Hepatocyte (in vitro differentiated cells): ENCODE data around the gene ITPRIPL1. TPM values are rescaled to one million over a fixed set of nuclear protein-coding genes. Genes with fewer than 3 reads are reported as not detected.
A peak's percentile ranks its signal among the peaks of the same experiment; 100 is the strongest.

Source experiments
- DNase-seq: peaks from one replicate; pipeline ENCODE4 v3.0.0-alpha.2; 2016; ENCODE audit warnings: low spot score
- H2AFZ ChIP-seq: fragments of 200-600 bp; sonication (generic); 2 replicates; pipeline ENCODE4 v1.6.0; 2016; ENCODE audit warnings: antibody characterized with exemption, mild to moderate bottlenecking
- H3K27ac ChIP-seq: fragments of 200-600 bp; sonication (generic); 2 replicates; pipeline ENCODE4 v1.5.1; 2016; ENCODE audit warnings: mild to moderate bottlenecking
- H3K27me3 ChIP-seq: fragments of 200-600 bp; sonication (generic); 2 replicates; pipeline ENCODE4 v1.6.1; 2016
- H3K36me3 ChIP-seq: fragments of 200-600 bp; sonication (generic); replicated peaks from 2 replicates; pipeline ENCODE4 v1.5.1; 2016; ENCODE audit warnings: low read depth; ENCODE audit not compliant: insufficient read depth
- H3K4me1 ChIP-seq: fragments of 200-600 bp; sonication (generic); 2 replicates; pipeline ENCODE4 v1.5.1; 2016; ENCODE audit warnings: mild to moderate bottlenecking, moderate library complexity; ENCODE audit not compliant: insufficient read depth
- H3K4me2 ChIP-seq: fragments of 200-600 bp; sonication (generic); 2 replicates; pipeline ENCODE4 v1.6.0; 2016
- H3K4me3 ChIP-seq: fragments of 200-600 bp; sonication (generic); 2 replicates; pipeline ENCODE4 v1.5.1; 2016; ENCODE audit warnings: mild to moderate bottlenecking
- H3K79me2 ChIP-seq: fragments of 200-600 bp; sonication (generic); 2 replicates; pipeline ENCODE4 v1.6.0; 2017; ENCODE audit warnings: mild to moderate bottlenecking
- H3K9me2 ChIP-seq: fragments of 200-600 bp; sonication (generic); replicated peaks from 2 replicates; pipeline ENCODE4 v1.6.0; 2017; ENCODE audit warnings: mild to moderate bottlenecking; ENCODE audit not compliant: insufficient read depth
- H3K9me3 ChIP-seq: fragments of 200-600 bp; sonication (generic); 2 replicates; pipeline ENCODE4 v1.5.1; 2016; ENCODE audit warnings: low read depth, mild to moderate bottlenecking
- H4K20me1 ChIP-seq: fragments of 200-600 bp; sonication (generic); 2 replicates; pipeline ENCODE4 v1.6.0; 2016; ENCODE audit warnings: mild to moderate bottlenecking; ENCODE audit not compliant: insufficient read depth, poor library complexity, severe bottlenecking
- EZH2 ChIP-seq: fragments of 200-600 bp; sonication (generic); IDR thresholded peaks from 2 replicates; pipeline ENCODE4 v1.6.1; 2016; ENCODE audit warnings: antibody characterized with exemption, mild to moderate bottlenecking, borderline replicate concordance
- EZH2phosphoT487 ChIP-seq: fragments of 200-600 bp; sonication (generic); IDR thresholded peaks from one replicate; pipeline ENCODE4 v1.6.1; 2018; ENCODE audit warnings: antibody characterized with exemption, mild to moderate bottlenecking, low read depth, moderate library complexity; ENCODE audit not compliant: unreplicated experiment, severe bottlenecking
- WGBS: methylation state at CpG from one replicate; pipeline ENCODE4 v1.1.6; 2016; ENCODE audit warnings: low lambda C conversion rate; ENCODE audit errors: missing lambda C conversion rate; 5-methylcytosine and 5-hydroxymethylcytosine counted together
- polyA plus RNA-seq: library from polyadenylated mRNA; unstranded; fragments of >200 nt; fragmentation: Nextera tagmentation; extraction: Ambion mirVana; gene quantifications from 2 replicates; pipeline ENCODE4 v1.2.1, GENCODE V29; 2016
- total RNA-seq: library from RNA; depleted of rRNA; stranded (reverse); fragments of >200 nt; gene quantifications from 2 replicates; pipeline ENCODE4 v1.2.3, GENCODE V29; 2014
- TF ChIP-seq, protein P1 (sequence below): fragments of 200-600 bp; sonication (generic); IDR thresholded peaks from 2 replicates; pipeline ENCODE4 v1.5.1; 2016; ENCODE audit warnings: antibody characterized with exemption, mild to moderate bottlenecking; ENCODE audit not compliant: poor library complexity

Gene ITPRIPL1
- total and polyA plus RNA-seq, 2 experiments from 2014 or later = 1.9 to 2.0 TPM

GRCh38 chr2:96304606-96305005, 20.5 kb upstream of the ITPRIPL1 start:
- 75% methylated on average over 11 of the region's 11 CpGs for WGBS
- peak overlapping the region; percentile 92 for H3K4me2 ChIP-seq
- H2AFZ ChIP-seq = peak overlapping the region; percentile 87
- H3K79me2 ChIP-seq = peaks cover 36% of the 10 kb centered on the region
- DNase-seq = no peak
- peak overlapping the region; percentile 95 for H3K27ac ChIP-seq
- peaks cover 14% of the 10 kb centered on the region for H3K4me1 ChIP-seq
- no peaks in the 10 kb centered on the region for H3K9me2 ChIP-seq
- H4K20me1 ChIP-seq = no peaks in the 10 kb centered on the region
- H3K36me3 ChIP-seq = peaks cover 4% of the 10 kb centered on the region
- TF ChIP-seq EZH2 (no peak), EZH2phosphoT487 (no peak)
- TF ChIP-seq, protein P1, sequence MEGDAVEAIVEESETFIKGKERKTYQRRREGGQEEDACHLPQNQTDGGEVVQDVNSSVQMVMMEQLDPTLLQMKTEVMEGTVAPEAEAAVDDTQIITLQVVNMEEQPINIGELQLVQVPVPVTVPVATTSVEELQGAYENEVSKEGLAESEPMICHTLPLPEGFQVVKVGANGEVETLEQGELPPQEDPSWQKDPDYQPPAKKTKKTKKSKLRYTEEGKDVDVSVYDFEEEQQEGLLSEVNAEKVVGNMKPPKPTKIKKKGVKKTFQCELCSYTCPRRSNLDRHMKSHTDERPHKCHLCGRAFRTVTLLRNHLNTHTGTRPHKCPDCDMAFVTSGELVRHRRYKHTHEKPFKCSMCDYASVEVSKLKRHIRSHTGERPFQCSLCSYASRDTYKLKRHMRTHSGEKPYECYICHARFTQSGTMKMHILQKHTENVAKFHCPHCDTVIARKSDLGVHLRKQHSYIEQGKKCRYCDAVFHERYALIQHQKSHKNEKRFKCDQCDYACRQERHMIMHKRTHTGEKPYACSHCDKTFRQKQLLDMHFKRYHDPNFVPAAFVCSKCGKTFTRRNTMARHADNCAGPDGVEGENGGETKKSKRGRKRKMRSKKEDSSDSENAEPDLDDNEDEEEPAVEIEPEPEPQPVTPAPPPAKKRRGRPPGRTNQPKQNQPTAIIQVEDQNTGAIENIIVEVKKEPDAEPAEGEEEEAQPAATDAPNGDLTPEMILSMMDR = no peak
- H3K27me3 ChIP-seq = no peaks in the 10 kb centered on the region
- H3K9me3 ChIP-seq = no peaks in the 10 kb centered on the region
- peak overlapping the region; percentile 93 for H3K4me3 ChIP-seq

DNA sequence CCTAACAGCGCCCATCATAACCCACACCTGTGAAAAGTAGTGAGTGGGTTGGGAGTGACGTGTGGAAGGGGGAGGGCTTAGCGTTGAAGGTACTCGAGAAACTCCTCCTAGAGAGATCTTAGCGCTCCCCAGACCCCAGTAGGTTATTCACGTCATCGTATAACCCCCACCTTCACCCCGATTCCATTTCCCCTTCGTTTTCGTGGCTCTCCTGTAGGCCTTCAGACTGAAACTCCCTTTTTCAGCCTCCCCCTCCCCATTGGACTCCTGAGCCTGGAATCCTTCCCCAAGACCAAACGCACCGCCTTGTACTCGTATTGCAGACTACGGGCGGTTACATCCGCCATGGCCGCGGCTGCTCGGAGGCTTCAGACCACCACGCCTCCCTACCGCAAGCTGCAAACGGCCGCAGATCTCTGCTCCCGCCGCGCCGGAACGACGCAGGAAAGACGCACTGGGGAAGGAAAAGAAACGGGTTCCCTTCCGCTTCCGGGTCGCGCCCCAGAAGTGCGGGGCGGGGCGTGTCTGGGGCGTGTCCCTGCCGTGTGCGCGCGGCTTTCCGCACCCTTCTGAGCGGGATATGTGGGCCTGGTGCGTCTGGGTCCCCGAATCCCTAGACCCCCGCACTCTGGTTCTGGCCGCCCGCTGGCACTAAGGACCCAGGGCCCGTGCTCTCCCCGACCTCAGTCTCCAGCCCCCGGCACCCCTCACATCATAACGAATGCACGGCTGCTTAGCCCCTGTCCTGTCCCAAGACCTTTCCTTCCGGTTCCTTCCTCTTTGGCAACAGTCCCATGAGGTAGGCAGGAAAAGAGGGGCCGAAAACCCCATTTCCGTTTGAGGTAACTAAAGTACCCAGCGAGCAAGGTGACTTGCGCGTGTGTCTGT, 19.8 kb upstream of the ITPRIPL1 start, which contains the start of gene SNRNP200:
Gene SNRNP200, minus strand, starts transcription at position 456 of the 888 bp plus-strand sequence. Its CDS starts 109 bp downstream, at position 347.
- no peaks in the 10 kb centered on the region for H3K27me3 ChIP-seq
- WGBS = 2% methylated on average over 61 of the region's 61 CpGs
- peak within 1 kb of the TSS; percentile 87 for H2AFZ ChIP-seq
- peak; percentile 94 for DNase-seq
- no peaks in the 10 kb centered on the region for H4K20me1 ChIP-seq
- no peaks in the 10 kb centered on the region for H3K9me3 ChIP-seq
- no peak for TF ChIP-seq EZH2phosphoT487
- TF ChIP-seq, protein P1 = no peak
- no peak for TF ChIP-seq EZH2
- H3K4me3 ChIP-seq = peak within 1 kb of the TSS; percentile 93
- peaks cover 14% of the 10 kb centered on the region for H3K4me1 ChIP-seq
- peaks cover 4% of the 10 kb centered on the region for H3K36me3 ChIP-seq
- H3K79me2 ChIP-seq = peaks cover 36% of the 10 kb centered on the region
- peak within 1 kb of the TSS; percentile 92 for H3K4me2 ChIP-seq
- H3K9me2 ChIP-seq = no peaks in the 10 kb centered on the region
- H3K27ac ChIP-seq = peak within 1 kb of the TSS; percentile 95

- no peaks in the 10 kb centered on the region for H3K9me3 ChIP-seq
- TF ChIP-seq EZH2 = no peak
- TF ChIP-seq, protein P1 = no peak
- no peak for TF ChIP-seq EZH2phosphoT487
- H3K9me2 ChIP-seq = no peaks in the 10 kb centered on the region
- no peak for DNase-seq
- H3K4me2 ChIP-seq = peak overlapping the region; percentile 92
- H3K36me3 ChIP-seq = peaks cover 4% of the 10 kb centered on the region
- H3K27ac ChIP-seq = peak overlapping the region; percentile 95
- H4K20me1 ChIP-seq = no peaks in the 10 kb centered on the region
- H3K27me3 ChIP-seq = no peaks in the 10 kb centered on the region
- H3K79me2 ChIP-seq = peaks cover 36% of the 10 kb centered on the region
- peaks cover 14% of the 10 kb centered on the region for H3K4me1 ChIP-seq
- H3K4me3 ChIP-seq = peak overlapping the region; percentile 93
- H2AFZ ChIP-seq = peak overlapping the region; percentile 87
- WGBS = 26% methylated on average over 9 of the region's 9 CpGs
Observed at GRCh38 chr2:96305979-96306308, 19.2 kb upstream of the ITPRIPL1 start.
